NCI-H187 (cell line): ENCODE data around the gene PPFIA1.
"Not testable (repeated sequence)": the region's sequence is repeated elsewhere in the genome, so short reads cannot be mapped to it uniquely, and the experiment has no call there.

Source experiments
- DNase-seq, 2 experiments: peaks; one replicate each; lab custom pipeline; 2025; lab: John Stamatoyannopoulos, UW

PPFIA1 gene

DNA sequence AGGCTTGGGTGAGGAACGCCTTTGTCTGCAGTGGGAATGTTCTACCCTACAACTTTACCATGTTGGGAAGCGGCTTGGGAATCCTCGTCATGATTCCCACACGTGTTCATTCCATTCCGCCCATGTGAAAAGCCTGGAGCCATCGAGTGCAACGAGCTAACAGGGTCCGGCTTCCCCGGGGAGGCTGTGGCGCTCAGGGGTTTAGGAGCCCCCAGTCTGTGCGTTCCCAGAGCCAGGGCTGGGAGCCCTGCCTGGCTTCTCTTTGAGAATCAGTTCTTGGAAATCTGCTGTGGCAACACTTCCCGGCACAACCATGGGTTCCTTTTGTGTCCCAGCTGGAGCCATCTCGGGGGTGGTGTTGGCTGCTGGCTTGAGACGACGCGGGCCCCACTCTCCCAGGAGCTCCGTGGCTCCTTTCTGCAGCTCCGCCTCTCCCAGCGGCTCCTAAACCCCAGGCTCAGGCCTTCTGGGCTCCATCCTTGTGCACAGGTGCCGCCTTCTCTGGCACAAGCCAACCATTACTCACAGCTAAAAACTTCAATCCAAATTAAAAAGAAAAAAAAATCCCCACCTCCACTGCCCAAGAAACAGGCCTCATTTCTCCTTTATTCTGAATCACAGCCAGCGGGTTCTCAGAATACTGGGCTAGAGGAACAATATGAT is 18.7 kb upstream of the PPFIA1 start:
- no peak for DNase-seq

DNA sequence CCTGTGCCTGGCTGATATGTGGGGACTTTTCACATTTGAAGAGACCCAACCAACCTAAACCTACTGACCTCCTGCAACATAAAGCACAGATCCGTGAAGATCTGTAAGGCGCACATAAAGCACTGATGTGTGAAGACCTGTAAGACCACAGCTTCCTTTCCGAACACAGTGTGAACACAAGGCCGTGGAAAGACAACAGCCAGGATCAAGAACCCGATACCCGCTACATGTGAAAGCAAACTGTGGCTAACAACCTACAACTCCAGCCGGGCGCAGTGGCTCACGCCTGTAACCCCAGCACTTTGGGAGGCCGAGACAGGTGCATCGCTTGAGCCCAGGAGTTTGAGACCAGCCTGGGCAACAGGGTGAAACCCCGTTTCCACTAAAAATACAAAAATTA is 17.6 kb upstream of the PPFIA1 start:
- DNase-seq: no peak

DNA sequence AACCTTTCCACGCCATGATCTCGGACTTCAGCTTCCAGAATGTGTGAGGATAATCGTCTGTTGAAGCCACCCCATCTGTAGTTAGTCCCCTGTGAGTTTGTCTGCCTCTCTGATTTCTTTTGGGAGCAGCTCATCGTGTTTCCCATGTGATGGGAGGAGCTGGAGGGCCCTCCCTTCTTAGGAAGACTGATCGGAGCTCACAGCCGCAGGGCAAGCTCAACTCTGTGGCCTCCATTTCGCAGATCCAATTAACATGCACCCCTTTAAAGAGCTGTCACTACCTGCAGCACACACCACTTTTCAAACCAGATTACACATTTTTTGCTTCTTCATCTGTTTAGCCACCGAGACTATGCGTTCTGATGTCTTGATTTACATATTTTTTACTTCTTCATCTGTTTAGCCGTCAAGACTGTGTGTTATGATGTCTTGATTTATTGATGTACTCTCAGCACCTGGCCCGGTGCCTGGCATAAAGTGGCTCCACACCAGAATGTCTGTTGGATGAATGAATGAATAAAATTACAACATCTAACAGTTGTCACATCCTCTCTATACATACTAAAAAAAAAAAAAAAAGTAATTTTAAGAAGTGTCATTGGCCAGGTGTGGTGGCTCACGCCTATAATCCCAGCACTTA is 14.9 kb upstream of the PPFIA1 start:
- no peak for DNase-seq

DNA sequence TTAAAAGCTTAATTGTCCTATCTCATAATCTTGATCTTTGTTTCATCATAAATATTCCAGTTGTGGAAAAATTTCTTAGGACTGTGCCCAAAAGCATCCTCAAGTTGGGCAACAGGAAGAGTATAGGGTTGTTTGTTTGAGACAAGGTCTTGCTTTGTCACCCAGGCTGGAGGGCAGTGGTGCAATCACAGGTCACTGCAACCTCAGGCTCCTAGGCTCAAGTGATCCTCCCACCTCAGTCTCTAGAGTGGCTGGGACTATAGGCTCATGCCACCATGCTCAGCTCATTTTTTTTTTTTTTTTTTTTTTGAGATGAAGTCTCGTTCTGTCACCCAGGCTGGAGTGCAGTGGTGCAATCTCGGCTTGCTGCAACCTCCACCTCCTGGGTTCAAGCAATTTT is 11.4 kb upstream of the PPFIA1 start:
- not testable (repeated sequence) for DNase-seq

DNA sequence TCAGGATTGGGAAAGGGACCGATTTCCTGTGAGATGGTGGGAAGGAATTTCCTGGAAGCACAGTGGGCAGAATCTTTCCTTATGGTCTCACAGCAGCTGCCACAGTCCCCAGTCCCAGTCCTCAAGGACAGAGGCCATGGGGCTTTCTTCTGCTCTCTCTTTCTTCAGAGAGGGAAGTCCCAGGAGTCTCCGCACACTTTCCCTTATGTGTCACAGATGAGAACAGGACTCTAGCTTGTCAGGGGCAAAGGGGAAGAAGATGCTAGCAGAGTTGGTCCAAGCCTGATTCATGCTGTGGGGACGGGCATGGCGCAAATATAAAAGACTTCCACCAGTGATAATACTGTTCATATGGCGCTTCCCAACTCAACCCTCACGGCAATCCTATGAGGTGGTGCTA is 7.5 kb upstream of the PPFIA1 start:
- DNase-seq: no peak

DNA sequence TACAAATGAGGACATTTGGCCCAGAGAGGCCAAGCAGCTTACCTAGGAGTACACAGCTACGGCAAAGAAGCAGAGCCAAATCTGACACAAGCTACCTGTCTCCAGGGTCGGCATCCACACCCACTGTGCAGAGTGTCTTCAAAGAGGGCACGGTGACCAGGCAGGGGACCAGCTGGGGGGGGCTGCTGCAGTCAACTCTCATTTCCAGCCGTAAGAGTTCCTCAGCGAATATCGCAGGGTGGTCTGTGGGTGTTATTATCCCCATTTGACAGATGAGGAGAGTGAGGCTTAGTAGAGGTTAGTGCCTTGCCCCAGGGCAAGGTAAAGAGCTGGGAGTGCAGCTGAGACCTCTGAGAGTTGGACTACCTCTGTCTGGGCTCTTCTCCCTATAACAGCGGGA is 7.1 kb upstream of the PPFIA1 start:
- DNase-seq: no peak

DNA sequence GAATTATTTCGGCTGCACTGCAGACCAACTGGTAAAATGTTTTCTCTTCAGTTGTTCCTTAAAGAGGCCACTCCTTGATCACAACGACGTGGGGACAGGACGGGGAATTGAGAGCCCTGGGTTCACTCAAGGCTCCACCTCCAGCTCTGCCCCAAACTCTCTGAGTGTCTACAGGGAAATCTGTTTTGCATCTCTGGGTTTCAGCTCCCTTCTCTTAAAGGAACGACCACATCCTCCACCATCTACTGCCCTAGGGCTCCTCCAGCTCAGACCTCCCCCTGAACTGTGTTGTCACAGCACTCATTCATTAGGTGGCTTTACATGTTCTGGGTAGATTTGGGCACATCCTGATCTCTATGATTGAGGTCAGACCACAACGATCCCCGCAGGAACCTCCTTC is 5.1 kb upstream of the PPFIA1 start:
- DNase-seq: no peak

DNA sequence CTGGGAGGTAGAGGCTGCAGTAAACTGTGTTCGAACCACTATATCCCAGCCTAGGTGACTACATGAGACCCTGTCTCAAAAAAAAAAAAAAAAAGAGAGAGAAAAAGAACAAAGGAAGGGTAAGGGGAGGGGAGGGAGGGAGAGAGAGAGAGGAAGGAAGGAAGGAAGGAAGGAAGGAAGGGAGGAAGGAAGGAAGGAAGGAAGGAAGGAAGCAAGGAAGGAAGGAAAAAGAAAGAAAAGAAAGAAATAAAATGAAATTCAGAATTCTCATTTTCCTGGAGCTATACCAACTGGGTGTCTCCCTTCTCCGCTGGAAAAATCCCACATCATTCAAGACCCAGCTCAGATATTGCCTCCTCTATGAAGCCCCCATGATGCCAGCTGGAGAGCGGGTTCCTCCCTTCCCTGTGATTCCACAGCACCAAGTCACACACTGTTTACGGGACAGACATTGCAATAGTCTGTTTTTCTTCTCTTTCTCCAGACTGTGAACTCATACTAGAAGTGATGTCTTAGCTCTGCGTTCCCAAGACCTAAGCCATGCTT is 3.0 kb upstream of the PPFIA1 start:
- DNase-seq: no peak

DNA sequence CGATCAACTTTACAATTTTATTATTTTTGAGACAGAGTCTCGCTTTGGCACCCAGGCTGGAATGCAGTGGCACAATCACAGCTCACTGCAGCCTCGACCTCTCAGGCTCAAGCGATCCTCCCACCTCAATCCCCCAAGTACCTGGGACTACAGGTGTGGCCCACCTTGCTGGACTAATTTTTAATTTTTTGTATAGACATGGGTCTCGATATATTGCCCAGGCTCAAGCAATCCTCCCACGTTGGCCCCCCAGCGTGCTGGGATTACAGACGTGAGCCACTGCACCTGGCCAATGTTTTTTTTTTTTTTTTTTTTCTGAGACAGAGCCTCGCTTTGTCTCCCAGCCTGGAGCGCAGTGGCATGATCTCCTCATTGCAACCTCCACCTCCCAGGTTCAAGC is 2.0 kb upstream of the PPFIA1 start:
- DNase-seq: no peak

DNA sequence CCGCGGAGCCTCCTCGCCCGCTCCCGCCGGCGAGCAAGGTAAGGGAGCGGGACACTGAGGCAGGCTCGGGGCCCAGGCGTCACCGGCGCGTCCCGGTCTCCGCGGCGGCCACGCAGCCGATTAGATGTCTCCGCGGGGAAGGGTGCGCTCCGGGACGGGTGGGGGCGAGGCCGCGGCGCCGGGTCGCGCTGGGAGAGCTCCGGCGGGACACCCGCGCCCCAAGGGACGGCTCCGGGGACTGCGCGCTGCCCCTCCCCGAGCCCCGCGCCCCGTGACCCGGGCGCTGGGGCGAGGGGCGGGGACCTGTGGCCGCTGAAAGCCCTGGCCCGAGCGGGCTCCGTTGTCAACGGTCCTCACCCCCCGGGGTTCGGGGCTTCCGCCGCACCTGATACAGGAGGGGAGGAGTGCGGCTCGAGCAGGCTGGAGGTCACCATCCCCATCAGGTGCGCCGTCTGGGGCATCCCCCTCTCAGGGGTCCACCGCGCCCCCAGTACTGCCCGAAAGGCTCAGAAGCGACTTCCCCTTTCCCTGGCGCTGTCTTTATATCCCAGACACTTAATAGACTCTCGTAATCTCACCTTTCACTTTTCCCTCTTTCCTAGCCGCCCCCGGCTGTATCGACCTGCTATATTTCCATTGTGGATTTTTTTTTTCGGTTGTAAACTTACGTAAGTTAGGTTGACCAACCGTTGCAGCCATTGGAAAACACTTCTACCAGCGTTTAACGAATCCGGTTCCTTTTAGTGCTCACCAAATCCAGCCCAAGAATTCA is 573 bp downstream of the PPFIA1 start:
- DNase-seq: no peak

DNA sequence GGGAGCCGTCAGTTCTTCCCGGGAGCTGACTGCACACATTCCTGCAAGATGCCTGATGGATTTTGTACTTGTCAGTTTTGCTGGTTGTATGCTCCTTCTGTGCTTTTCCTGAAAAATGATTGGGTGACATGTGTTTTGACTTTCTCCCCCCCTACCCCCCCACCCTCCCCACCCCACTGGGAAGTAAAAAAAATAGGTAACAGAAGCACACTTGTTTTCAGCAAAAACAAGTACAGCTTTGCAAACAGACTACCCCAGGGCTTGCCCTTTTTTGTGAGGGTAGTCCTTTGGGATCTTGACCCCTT is 1.1 kb downstream of the PPFIA1 start:
- no peak for DNase-seq

DNA sequence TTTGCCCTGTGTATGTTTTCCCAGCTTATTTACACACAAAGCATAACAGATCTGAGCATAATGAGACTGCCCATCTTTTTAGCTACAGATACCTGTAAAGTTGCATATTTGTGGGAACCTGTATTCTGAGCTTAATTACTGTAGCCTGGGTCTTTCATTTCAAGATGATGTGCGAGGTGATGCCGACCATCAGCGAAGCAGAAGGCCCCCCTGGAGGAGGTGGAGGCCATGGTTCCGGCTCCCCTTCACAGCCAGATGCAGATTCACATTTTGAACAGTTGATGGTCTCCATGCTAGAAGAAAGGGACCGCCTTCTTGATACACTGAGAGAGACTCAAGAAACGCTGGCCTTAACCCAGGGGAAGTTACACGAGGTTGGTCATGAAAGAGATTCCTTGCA is 1.5 kb downstream of the PPFIA1 start:
- DNase-seq: no peak

DNA sequence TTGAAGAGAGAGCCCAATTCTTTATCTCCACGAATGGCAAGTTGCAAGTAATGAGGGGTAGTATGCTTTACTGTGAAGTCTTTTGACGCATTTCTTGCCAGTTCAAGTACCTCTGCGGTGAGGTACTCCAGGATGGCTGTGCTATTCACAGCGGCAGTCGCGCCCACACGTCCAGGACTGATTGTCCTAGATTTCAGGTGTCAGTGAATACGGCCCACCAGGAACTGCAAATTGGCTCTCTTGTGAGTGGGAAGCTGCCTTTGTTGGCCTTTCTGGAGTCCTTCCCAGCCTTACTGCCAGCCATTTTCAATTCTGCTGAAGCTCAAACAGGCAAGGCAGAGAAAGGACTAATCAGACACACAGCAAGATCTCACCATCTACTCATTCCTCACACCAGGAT is 8.5 kb downstream of the PPFIA1 start:
- no peak for DNase-seq

DNA sequence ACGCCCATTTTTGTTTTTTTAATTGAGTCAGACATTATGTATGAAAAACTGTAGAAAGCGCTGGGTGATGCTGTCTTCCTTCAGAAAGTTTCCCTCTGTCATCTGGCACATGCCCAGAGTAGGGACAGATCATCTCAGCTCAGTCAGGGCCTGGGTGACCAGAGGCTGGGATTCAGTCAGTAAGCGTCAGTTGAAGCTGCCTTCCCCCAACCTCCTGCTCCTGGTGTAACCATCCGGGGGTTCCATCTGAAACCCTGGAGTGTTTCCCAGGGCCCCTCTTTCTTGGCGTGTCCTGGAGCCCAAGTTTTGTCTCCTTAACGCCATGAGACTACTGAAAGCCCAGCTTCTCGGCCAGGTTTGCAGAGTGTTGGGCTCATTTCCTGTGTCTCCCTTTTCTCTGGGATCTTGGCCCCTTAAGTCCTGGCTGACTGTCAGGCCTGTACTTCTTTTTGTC is 10.7 kb downstream of the PPFIA1 start:
- DNase-seq: no peak

DNA sequence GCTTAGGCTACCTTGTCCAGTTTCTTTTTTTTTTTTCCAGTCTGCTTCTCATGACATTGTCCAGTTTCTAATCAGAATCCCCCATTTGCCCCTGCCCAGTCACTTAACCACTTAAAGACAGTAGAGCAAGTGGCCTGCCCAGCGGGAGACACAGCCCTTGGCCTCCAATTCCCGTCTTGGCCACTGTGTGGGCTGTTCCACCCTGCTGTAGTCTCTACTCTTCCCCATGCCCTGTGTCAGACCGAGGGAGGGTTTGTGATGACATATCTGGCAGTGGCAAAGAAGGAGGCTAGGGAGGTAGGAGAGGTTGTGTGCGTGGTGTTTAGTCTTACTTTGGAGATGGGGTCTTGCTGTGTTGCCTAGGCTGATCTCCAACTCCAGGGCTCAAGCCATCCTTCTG is 11.5 kb downstream of the PPFIA1 start:
- DNase-seq: no peak

DNA sequence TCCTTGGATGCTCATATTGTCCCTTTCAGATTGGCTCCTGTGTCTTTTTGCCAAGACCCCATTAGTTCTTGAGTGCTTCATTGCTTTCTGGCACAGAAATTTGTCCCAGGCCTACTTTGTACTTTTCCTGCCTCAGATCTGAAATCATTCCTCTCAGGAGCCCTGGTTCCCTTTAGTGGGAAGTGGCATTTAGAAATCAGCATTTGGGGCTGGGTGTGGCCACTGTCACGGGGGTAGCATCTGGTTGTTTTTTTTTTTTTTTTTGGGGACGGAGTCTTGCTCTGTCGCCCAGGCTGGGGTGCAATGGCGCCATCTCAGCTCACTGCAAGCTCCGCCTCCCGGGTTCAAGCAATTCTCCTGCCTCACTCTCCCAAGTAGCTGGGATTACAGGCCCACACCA is 18.2 kb downstream of the PPFIA1 start:
- no peak for DNase-seq

DNA sequence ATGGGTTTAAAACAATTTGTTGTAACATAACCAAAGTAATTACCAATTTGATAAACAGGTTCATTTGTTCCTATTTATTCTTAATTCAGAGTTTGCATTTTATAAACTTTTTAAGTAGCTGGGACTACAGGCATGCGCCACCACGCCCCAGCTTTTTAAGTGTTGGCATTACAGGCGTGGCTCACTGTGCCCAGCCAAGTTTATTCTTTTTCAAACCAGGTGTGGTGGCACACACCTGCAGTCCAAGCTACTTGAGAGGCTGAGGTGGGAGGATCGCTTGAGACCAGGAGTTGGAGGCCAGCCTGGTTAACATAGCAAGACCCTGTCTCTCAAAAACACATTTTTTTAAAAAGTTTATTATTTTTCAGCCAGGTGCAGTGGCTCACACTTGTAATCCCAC is 19.1 kb downstream of the PPFIA1 start:
- DNase-seq: no peak

DNA sequence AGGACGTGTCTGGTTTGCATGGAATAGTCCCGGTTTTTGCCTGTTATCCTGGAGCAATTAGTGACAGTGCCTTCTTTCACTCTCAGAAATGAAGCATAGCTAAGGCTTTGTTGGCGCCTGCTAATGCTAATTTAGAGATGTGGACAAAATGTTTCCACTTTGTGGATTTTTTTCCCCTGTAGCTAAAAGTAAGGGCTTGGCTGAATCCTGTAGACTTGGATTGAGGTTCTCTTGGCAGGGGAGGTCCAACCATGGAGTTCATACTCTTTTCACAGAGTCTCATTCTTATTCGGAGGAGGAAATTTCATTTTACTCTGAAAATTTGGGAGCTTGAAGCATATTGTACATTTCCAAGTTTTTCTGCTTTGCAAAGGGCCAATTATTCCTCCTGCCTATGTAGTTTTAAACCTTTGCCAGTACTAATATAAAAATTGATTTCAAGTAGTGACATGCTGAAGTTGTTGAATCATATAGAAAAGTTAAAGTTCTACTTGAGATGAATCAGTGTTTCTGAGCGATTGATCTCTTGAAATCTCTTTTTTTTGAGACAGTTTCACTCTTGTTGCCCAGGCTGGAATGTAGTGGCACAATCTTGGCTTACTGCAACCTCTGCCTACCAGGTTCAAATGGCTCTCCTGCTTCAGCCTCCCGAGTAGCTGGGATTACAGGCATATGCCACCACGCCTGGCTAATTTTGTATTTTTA is 20.0 kb downstream of the PPFIA1 start:
- DNase-seq: no peak

DNA sequence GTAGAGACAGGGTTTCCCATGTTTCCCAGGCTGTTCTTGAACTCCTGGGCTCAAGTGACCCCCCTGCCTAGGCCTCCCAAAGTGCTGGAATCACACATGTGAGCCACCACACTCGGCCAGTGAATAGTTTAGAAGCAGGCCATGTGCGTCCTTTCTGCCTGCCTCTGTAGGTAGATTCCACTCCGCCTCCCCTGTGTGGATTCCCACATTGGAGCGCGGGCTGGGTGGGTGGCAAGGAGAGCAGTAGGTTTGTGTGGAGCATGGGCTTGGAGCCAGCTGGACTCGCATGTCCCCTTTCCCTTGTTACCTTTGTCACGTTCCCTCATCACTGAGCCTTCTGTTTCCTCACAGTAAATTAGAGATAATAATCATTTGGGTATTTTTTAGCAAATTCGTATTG is 21.7 kb downstream of the PPFIA1 start:
- no peak for DNase-seq

DNA sequence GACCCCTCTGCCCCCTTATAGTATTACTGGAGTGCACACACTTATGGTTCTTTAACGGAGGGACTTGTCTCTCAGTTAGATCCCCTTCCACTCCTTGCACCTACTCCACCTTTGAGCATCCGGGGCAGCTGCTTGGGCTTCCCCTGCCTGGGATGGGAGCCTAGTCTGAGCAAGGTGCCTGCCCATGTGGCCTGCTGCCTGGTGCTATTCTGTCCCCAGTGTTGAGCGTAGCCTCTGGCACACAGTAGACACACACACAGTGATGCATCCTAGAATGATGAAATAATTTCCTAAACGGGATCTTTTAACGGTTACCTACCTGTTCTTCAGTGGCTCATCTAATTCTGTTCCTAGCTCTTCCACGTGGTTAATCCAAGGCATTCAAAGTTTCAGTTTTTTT is 22.4 kb downstream of the PPFIA1 start:
- DNase-seq: no peak

DNA sequence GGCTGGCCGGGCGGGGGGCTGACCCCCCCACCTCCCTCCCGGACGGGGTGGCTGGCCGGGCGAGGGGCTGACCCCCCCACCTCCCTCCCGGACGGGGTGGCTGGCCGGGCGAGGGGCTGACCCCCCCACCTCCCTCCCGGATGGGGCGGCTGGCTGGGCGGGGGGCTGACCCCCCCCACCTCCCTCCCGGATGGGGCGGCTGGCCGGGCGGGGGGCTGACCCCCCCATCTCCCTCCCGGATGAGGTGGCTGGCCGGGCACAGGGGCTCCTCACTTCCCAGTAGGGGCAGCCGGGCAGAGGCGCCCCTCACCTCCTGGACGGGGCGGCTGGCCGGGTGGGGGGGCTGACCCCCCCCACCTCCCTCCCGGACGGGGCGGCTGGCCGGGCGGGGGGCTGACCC is 24.7 kb downstream of the PPFIA1 start:
- DNase-seq: not testable (repeated sequence)

DNA sequence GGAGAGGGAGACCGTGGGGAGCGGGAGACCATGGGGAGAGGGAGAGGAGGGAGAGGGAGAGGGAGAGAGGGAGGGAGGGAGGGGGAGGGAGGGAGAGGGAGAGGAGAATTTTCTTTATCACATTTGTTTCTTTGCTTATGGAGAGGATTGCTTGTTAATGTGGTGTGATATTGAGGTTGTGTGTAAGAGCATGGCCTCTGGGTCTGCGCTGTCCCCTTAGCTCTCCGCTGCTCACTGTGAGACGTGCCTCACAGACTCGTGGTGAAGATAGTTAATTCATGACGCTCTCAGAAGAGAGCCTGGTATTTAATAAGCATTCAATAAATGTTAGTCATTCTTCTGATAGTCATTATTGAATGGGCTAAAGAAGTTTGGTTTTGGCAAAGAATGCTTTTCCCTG is 26.2 kb downstream of the PPFIA1 start:
- DNase-seq: no peak

DNA sequence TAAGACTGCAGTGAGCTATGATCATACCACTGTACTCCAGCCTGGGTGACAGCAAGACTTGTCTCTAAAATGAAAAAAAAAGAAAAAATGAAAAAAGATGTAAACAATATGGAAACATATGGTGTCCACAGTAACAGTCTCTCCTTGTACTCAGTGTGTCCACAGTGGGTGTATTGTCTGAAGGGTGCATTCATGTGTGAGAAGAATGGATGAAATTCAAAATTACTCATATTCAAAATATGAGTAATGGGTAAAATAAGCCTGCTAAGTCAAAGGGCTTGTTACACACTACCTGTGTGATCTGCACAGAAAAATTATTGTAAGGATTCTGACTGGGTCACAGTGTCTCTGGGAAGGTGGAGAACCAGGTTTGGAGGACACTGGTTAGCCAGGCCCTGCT is 26.9 kb downstream of the PPFIA1 start:
- DNase-seq: no peak
